ENCODE measurements around the gene ISLR. TPM values are rescaled to one million over a fixed set of nuclear protein-coding genes. Genes with fewer than 3 reads are reported as not detected.

The ISLR gene
- total and polyA plus RNA-seq, 4 donors, result 2.4 to 4.2 (median 3.5) TPM

DNA sequence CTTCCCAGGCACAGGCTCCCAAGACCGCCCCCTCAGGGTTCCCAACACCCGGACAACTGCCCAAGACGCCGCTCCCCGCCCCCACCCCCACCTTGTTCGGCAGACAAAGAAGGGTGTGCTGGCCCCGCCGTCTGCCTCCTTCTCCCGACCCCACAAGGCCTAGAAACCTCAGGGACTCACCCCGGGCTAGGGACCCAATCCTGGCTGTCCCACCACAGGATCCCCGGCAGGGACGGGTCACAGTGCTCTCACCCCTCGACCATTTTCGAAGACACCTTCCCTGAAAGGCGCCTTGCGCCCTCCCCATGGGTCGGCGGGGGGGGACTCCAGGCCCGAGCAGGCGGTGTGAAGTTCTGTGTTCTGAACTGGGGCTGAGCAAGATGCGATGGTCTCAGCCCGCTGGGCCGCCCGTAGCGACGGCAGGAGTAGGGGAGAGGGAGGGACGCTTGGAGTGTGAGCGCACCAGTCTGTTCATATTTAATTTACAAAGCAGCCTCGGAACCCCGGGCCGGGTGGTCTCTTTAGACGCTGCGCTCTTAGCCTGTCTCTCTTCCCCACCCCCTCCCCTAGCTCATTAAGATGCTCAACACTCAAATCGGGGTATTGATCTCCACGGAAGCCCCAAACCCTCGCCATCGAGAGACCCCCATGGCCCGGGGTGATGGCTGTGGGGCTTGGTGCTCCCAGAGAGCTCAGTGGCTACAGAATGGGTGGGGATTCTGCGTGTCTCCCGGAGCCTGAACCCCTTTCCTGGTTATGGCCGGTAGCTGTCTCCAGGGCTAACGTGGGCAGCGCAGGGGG lies 44.5 kb upstream of the ISLR start:
- H3K27me3 ChIP-seq (ENCODE audit: control insufficient read depth in 4 of 4, insufficient read depth in 4 of 4, low read length in 3 of 4), result peaks cover 11 to 21% (median 15%) of the 10 kb centered on the region in 4 donors

DNA sequence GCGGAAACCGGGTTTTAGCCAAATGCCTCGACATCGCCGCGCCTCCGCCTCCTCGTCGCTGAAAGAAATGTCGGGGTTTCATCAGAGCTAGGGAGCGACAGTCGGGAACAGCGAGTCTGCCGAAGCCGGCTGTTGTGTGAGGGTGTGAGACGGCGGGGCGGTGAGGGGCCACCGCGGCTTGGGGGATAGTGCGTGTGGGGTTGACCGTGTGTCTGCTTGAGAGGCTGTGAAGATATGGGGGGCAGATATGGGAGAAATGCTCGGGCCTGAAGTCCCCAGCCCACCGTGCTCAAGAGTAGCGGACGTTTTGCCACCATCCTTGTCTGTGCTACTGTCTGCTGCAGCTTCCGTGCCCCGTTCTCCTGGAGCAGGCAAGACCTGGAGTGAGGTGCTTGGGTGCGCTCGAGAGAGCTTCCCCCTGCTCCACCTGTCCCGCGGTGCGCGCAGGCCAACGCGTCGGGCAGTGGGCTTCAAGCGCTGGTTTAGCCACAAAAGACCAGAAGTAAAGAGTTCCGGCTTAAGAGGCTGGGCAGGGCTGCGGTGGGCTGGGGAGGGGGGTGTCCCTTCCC lies 43.8 kb upstream of the ISLR start:
- Histone ChIP-seq H3K4me3 (ENCODE audit: low read depth in 1 of 3, low read length in 3 of 3) (no peak overlapping the region), H3K27ac (ENCODE audit: low read depth in 1 of 2, low read length in 2 of 2) (no peak overlapping the region), H3K9me3 (ENCODE audit: control insufficient read depth in 4 of 4, low read length in 3 of 4) (peaks cover 0 to 3% (median 0%) of the 10 kb centered on the region in 4 donors), H3K9ac (ENCODE audit: low read depth in 1 of 2, low read length in 2 of 2) (no peak overlapping the region), H3K27me3 (ENCODE audit: control insufficient read depth in 4 of 4, insufficient read depth in 4 of 4, low read length in 3 of 4) (peaks cover 12 to 21% (median 16%) of the 10 kb centered on the region in 4 donors), H3K36me3 (ENCODE audit: control insufficient read depth in 4 of 4, insufficient read depth in 3 of 4, low read depth in 1 of 4, low read length in 3 of 4) (no peaks in the 10 kb centered on the region), H3K4me1 (ENCODE audit: control insufficient read depth in 4 of 4, insufficient read depth in 4 of 4, low read length in 3 of 4) (peaks cover 14 to 55% (median 22%) of the 10 kb centered on the region in 4 donors)
- no peak for DNase-seq (ENCODE audit: low spot score)
- WGBS, result 5% methylated on average over 40 of the region's 40 CpGs
- TF ChIP-seq, protein P1, sequence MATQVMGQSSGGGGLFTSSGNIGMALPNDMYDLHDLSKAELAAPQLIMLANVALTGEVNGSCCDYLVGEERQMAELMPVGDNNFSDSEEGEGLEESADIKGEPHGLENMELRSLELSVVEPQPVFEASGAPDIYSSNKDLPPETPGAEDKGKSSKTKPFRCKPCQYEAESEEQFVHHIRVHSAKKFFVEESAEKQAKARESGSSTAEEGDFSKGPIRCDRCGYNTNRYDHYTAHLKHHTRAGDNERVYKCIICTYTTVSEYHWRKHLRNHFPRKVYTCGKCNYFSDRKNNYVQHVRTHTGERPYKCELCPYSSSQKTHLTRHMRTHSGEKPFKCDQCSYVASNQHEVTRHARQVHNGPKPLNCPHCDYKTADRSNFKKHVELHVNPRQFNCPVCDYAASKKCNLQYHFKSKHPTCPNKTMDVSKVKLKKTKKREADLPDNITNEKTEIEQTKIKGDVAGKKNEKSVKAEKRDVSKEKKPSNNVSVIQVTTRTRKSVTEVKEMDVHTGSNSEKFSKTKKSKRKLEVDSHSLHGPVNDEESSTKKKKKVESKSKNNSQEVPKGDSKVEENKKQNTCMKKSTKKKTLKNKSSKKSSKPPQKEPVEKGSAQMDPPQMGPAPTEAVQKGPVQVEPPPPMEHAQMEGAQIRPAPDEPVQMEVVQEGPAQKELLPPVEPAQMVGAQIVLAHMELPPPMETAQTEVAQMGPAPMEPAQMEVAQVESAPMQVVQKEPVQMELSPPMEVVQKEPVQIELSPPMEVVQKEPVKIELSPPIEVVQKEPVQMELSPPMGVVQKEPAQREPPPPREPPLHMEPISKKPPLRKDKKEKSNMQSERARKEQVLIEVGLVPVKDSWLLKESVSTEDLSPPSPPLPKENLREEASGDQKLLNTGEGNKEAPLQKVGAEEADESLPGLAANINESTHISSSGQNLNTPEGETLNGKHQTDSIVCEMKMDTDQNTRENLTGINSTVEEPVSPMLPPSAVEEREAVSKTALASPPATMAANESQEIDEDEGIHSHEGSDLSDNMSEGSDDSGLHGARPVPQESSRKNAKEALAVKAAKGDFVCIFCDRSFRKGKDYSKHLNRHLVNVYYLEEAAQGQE (IDR thresholded peaks at IDR 0.05), result no peak
- TF ChIP-seq HNF4G (IDR thresholded peaks at IDR 0.05), result no peak
- no peak for TF ChIP-seq FOXA2 (IDR thresholded peaks at IDR 0.05)
- no peak for TF ChIP-seq RAD21 (IDR thresholded peaks at IDR 0.05)
- no peak for TF ChIP-seq YY1 (IDR thresholded peaks at IDR 0.05)
- no peak for TF ChIP-seq NR2F2 (IDR thresholded peaks at IDR 0.05)
- no peak for TF ChIP-seq JUND (IDR thresholded peaks at IDR 0.05)
- TF ChIP-seq HNF4A (conservative IDR thresholded peaks at IDR 0.05), result no peak

More for the DNA sequence above, 44.5 kb upstream of the ISLR start:
- H3K4me1 ChIP-seq (ENCODE audit: control insufficient read depth in 4 of 4, insufficient read depth in 4 of 4, low read length in 3 of 4), result peaks cover 10 to 48% (median 17%) of the 10 kb centered on the region in 4 donors
- no peak for DNase-seq (ENCODE audit: low spot score)
- 5% methylated on average over 43 of the region's 43 CpGs for WGBS
- TF ChIP-seq HNF4A (conservative IDR thresholded peaks at IDR 0.05) (no peak), GABPA (IDR thresholded peaks at IDR 0.05 in 1 of 2, conservative IDR thresholded peaks at IDR 0.05 in 1 of 2) (no peak), RXRA (IDR thresholded peaks at IDR 0.05) (no peak), YY1 (IDR thresholded peaks at IDR 0.05) (no peak), EGR1 (IDR thresholded peaks at IDR 0.05; ENCODE audit: low read depth in 2 of 2) (no peak), FOXA1 (IDR thresholded peaks at IDR 0.05) (no peak), HNF4G (IDR thresholded peaks at IDR 0.05) (no peak), JUND (IDR thresholded peaks at IDR 0.05) (no peak)
- TF ChIP-seq, protein P2, sequence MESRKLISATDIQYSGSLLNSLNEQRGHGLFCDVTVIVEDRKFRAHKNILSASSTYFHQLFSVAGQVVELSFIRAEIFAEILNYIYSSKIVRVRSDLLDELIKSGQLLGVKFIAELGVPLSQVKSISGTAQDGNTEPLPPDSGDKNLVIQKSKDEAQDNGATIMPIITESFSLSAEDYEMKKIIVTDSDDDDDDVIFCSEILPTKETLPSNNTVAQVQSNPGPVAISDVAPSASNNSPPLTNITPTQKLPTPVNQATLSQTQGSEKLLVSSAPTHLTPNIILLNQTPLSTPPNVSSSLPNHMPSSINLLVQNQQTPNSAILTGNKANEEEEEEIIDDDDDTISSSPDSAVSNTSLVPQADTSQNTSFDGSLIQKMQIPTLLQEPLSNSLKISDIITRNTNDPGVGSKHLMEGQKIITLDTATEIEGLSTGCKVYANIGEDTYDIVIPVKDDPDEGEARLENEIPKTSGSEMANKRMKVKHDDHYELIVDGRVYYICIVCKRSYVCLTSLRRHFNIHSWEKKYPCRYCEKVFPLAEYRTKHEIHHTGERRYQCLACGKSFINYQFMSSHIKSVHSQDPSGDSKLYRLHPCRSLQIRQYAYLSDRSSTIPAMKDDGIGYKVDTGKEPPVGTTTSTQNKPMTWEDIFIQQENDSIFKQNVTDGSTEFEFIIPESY (IDR thresholded peaks at IDR 0.05), result no peak
- TF ChIP-seq, protein P3, sequence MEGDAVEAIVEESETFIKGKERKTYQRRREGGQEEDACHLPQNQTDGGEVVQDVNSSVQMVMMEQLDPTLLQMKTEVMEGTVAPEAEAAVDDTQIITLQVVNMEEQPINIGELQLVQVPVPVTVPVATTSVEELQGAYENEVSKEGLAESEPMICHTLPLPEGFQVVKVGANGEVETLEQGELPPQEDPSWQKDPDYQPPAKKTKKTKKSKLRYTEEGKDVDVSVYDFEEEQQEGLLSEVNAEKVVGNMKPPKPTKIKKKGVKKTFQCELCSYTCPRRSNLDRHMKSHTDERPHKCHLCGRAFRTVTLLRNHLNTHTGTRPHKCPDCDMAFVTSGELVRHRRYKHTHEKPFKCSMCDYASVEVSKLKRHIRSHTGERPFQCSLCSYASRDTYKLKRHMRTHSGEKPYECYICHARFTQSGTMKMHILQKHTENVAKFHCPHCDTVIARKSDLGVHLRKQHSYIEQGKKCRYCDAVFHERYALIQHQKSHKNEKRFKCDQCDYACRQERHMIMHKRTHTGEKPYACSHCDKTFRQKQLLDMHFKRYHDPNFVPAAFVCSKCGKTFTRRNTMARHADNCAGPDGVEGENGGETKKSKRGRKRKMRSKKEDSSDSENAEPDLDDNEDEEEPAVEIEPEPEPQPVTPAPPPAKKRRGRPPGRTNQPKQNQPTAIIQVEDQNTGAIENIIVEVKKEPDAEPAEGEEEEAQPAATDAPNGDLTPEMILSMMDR (IDR thresholded peaks at IDR 0.05; ENCODE audit: low read depth, low read length, missing input control), result no peak
- TF ChIP-seq, protein P1 (IDR thresholded peaks at IDR 0.05), result no peak
- peaks cover 0 to 3% (median 0%) of the 10 kb centered on the region in 4 donors for H3K9me3 ChIP-seq (ENCODE audit: control insufficient read depth in 4 of 4, low read length in 3 of 4)
- H3K27ac ChIP-seq (ENCODE audit: low read depth in 1 of 2, low read length in 2 of 2), result no peak overlapping the region
- H3K36me3 ChIP-seq (ENCODE audit: control insufficient read depth in 4 of 4, insufficient read depth in 3 of 4, low read depth in 1 of 4, low read length in 3 of 4), result no peaks in the 10 kb centered on the region
- H3K9ac ChIP-seq (ENCODE audit: low read depth in 1 of 2, low read length in 2 of 2), result no peak overlapping the region
- H3K4me3 ChIP-seq (ENCODE audit: low read depth in 1 of 3, low read length in 3 of 3), result no peak overlapping the region
